ENCODE measurements around the gene GOSR2. TPM values are rescaled to one million over a fixed set of nuclear protein-coding genes. Genes with fewer than 3 reads are reported as not detected.
"Not testable (repeated sequence)": the region's sequence is repeated elsewhere in the genome, so short reads cannot be mapped to it uniquely, and the experiment has no call there.

The GOSR2 gene
- total RNA-seq, 1 experiment from 2014 or later, result 59.1 TPM

- H3K79me2 ChIP-seq (ENCODE audit: low read length), result no peaks in the 10 kb centered on the region
- H4K20me1 ChIP-seq (ENCODE audit: insufficient read depth, low read depth, low read length), result peaks cover 5% of the 10 kb centered on the region; the same call in 1 of the 2 replicates
- no peak overlapping the region for H3K4me2 ChIP-seq (ENCODE audit: low read depth, low read length, poor library complexity, severe bottlenecking)
- H3K27ac ChIP-seq (ENCODE audit: low read length), result no peak overlapping the region
- H3K27me3 ChIP-seq (ENCODE audit: low read length), result no peaks in the 10 kb centered on the region
- no peaks in the 10 kb centered on the region for H3K36me3 ChIP-seq (ENCODE audit: insufficient read depth, low read length)
- no peaks in the 10 kb centered on the region for H3K9me3 ChIP-seq (ENCODE audit: low read length)
- no peak for DNase-seq
- H3K4me3 ChIP-seq (ENCODE audit: low read length), result no peak overlapping the region
- H2AFZ ChIP-seq (ENCODE audit: low read length), result no peak overlapping the region
- H3K4me1 ChIP-seq (ENCODE audit: low read length), result no peaks in the 10 kb centered on the region
- no peaks in the 10 kb centered on the region for H3K9me2 ChIP-seq (replicated peaks; ENCODE audit: insufficient read depth, low read length)
- no peak overlapping the region for H3K9ac ChIP-seq (ENCODE audit: low read length)
Observed at GRCh38 chr17:46950997-46951621, 28.1 kb downstream of the GOSR2 start.

GRCh38 chr17:46951706-46952105 is 28.7 kb downstream of the GOSR2 start:
- no peaks in the 10 kb centered on the region for H3K79me2 ChIP-seq (ENCODE audit: low read length)
- H3K27ac ChIP-seq (ENCODE audit: low read length), result no peak overlapping the region
- H3K4me1 ChIP-seq (ENCODE audit: low read length), result no peaks in the 10 kb centered on the region
- H4K20me1 ChIP-seq (ENCODE audit: insufficient read depth, low read depth, low read length), result peaks cover 5% of the 10 kb centered on the region; the same call in 1 of the 2 replicates
- no peaks in the 10 kb centered on the region for H3K9me2 ChIP-seq (replicated peaks; ENCODE audit: insufficient read depth, low read length)
- no peak overlapping the region for H2AFZ ChIP-seq (ENCODE audit: low read length)
- no peaks in the 10 kb centered on the region for H3K27me3 ChIP-seq (ENCODE audit: low read length)
- DNase-seq, result no peak
- no peaks in the 10 kb centered on the region for H3K36me3 ChIP-seq (ENCODE audit: insufficient read depth, low read length)
- H3K9me3 ChIP-seq (ENCODE audit: low read length), result no peaks in the 10 kb centered on the region
- no peak overlapping the region for H3K4me3 ChIP-seq (ENCODE audit: low read length)
- H3K4me2 ChIP-seq (ENCODE audit: low read depth, low read length, poor library complexity, severe bottlenecking), result no peak overlapping the region
- H3K9ac ChIP-seq (ENCODE audit: low read length), result no peak overlapping the region

GRCh38 chr17:46952115-46952514 is 29.2 kb downstream of the GOSR2 start:
- Histone ChIP-seq H2AFZ (ENCODE audit: low read length) (no peak overlapping the region), H3K4me3 (ENCODE audit: low read length) (no peak overlapping the region), H4K20me1 (ENCODE audit: insufficient read depth, low read depth, low read length) (peaks cover 5% of the 10 kb centered on the region; the same call in 1 of the 2 replicates), H3K27ac (ENCODE audit: low read length) (no peak overlapping the region), H3K79me2 (ENCODE audit: low read length) (no peaks in the 10 kb centered on the region), H3K27me3 (ENCODE audit: low read length) (no peaks in the 10 kb centered on the region), H3K4me1 (ENCODE audit: low read length) (no peaks in the 10 kb centered on the region), H3K4me2 (ENCODE audit: low read depth, low read length, poor library complexity, severe bottlenecking) (no peak overlapping the region), H3K9me3 (ENCODE audit: low read length) (no peaks in the 10 kb centered on the region), H3K36me3 (ENCODE audit: insufficient read depth, low read length) (no peaks in the 10 kb centered on the region), H3K9ac (ENCODE audit: low read length) (no peak overlapping the region), H3K9me2 (replicated peaks; ENCODE audit: insufficient read depth, low read length) (no peaks in the 10 kb centered on the region)
- no peak for DNase-seq

GRCh38 chr17:46953191-46953590 is 30.2 kb downstream of the GOSR2 start:
- H4K20me1 ChIP-seq (ENCODE audit: insufficient read depth, low read depth, low read length); H3K27ac ChIP-seq (ENCODE audit: low read length); H2AFZ ChIP-seq (ENCODE audit: low read length); H3K27me3 ChIP-seq (ENCODE audit: low read length); DNase-seq; H3K4me3 ChIP-seq (ENCODE audit: low read length); H3K4me2 ChIP-seq (ENCODE audit: low read depth, low read length, poor library complexity, severe bottlenecking); H3K9me3 ChIP-seq (ENCODE audit: low read length); H3K9ac ChIP-seq (ENCODE audit: low read length); H3K9me2 ChIP-seq (replicated peaks; ENCODE audit: insufficient read depth, low read length); H3K36me3 ChIP-seq (ENCODE audit: insufficient read depth, low read length); H3K4me1 ChIP-seq (ENCODE audit: low read length); H3K79me2 ChIP-seq (ENCODE audit: low read length): not testable (repeated sequence)

- no peak overlapping the region for H3K9ac ChIP-seq (ENCODE audit: low read length)
- no peaks in the 10 kb centered on the region for H3K27me3 ChIP-seq (ENCODE audit: low read length)
- no peak for DNase-seq
- no peaks in the 10 kb centered on the region for H3K79me2 ChIP-seq (ENCODE audit: low read length)
- no peaks in the 10 kb centered on the region for H3K4me1 ChIP-seq (ENCODE audit: low read length)
- H3K36me3 ChIP-seq (ENCODE audit: insufficient read depth, low read length), result no peaks in the 10 kb centered on the region
- H4K20me1 ChIP-seq (ENCODE audit: insufficient read depth, low read depth, low read length), result no peaks in the 10 kb centered on the region
- H3K9me2 ChIP-seq (replicated peaks; ENCODE audit: insufficient read depth, low read length), result no peaks in the 10 kb centered on the region
- no peaks in the 10 kb centered on the region for H3K9me3 ChIP-seq (ENCODE audit: low read length)
- no peak overlapping the region for H3K27ac ChIP-seq (ENCODE audit: low read length)
- no peak overlapping the region for H3K4me3 ChIP-seq (ENCODE audit: low read length)
- H2AFZ ChIP-seq (ENCODE audit: low read length), result no peak overlapping the region
- H3K4me2 ChIP-seq (ENCODE audit: low read depth, low read length, poor library complexity, severe bottlenecking), result no peak overlapping the region
Observed at GRCh38 chr17:46958041-46958591, 35.2 kb downstream of the GOSR2 start.

- Histone ChIP-seq H2AFZ (ENCODE audit: low read length) (no peak overlapping the region), H3K27ac (ENCODE audit: low read length) (no peak overlapping the region), H3K4me1 (ENCODE audit: low read length) (no peaks in the 10 kb centered on the region), H3K79me2 (ENCODE audit: low read length) (no peaks in the 10 kb centered on the region), H4K20me1 (ENCODE audit: insufficient read depth, low read depth, low read length) (no peaks in the 10 kb centered on the region), H3K9ac (ENCODE audit: low read length) (no peak overlapping the region), H3K4me3 (ENCODE audit: low read length) (no peak overlapping the region), H3K9me3 (ENCODE audit: low read length) (no peaks in the 10 kb centered on the region), H3K36me3 (ENCODE audit: insufficient read depth, low read length) (no peaks in the 10 kb centered on the region), H3K27me3 (ENCODE audit: low read length) (no peaks in the 10 kb centered on the region), H3K9me2 (replicated peaks; ENCODE audit: insufficient read depth, low read length) (no peaks in the 10 kb centered on the region), H3K4me2 (ENCODE audit: low read depth, low read length, poor library complexity, severe bottlenecking) (no peak overlapping the region)
- no peak for DNase-seq
Observed at GRCh38 chr17:46960152-46960551, 37.2 kb downstream of the GOSR2 start.

- no peaks in the 10 kb centered on the region for H3K9me2 ChIP-seq (replicated peaks; ENCODE audit: insufficient read depth, low read length)
- H3K4me2 ChIP-seq (ENCODE audit: low read depth, low read length, poor library complexity, severe bottlenecking), result no peak overlapping the region
- H3K9ac ChIP-seq (ENCODE audit: low read length), result no peak overlapping the region
- no peaks in the 10 kb centered on the region for H3K79me2 ChIP-seq (ENCODE audit: low read length)
- H3K4me1 ChIP-seq (ENCODE audit: low read length), result no peaks in the 10 kb centered on the region
- no peak overlapping the region for H3K4me3 ChIP-seq (ENCODE audit: low read length)
- H3K27me3 ChIP-seq (ENCODE audit: low read length), result no peaks in the 10 kb centered on the region
- H4K20me1 ChIP-seq (ENCODE audit: insufficient read depth, low read depth, low read length), result no peaks in the 10 kb centered on the region
- H3K36me3 ChIP-seq (ENCODE audit: insufficient read depth, low read length), result no peaks in the 10 kb centered on the region
- no peak overlapping the region for H3K27ac ChIP-seq (ENCODE audit: low read length)
- no peak overlapping the region for H2AFZ ChIP-seq (ENCODE audit: low read length)
- no peaks in the 10 kb centered on the region for H3K9me3 ChIP-seq (ENCODE audit: low read length)
- DNase-seq, result no peak
Observed at GRCh38 chr17:46962374-46962790, 39.4 kb downstream of the GOSR2 start.

- Histone ChIP-seq H3K79me2 (ENCODE audit: low read length) (no peaks in the 10 kb centered on the region), H3K4me3 (ENCODE audit: low read length) (no peak overlapping the region), H3K27ac (ENCODE audit: low read length) (no peak overlapping the region), H3K9me3 (ENCODE audit: low read length) (no peaks in the 10 kb centered on the region), H3K9ac (ENCODE audit: low read length) (no peak overlapping the region), H4K20me1 (ENCODE audit: insufficient read depth, low read depth, low read length) (no peaks in the 10 kb centered on the region), H3K4me2 (ENCODE audit: low read depth, low read length, poor library complexity, severe bottlenecking) (no peak overlapping the region), H3K27me3 (ENCODE audit: low read length) (no peaks in the 10 kb centered on the region), H3K36me3 (ENCODE audit: insufficient read depth, low read length) (no peaks in the 10 kb centered on the region), H3K4me1 (ENCODE audit: low read length) (no peaks in the 10 kb centered on the region), H3K9me2 (replicated peaks; ENCODE audit: insufficient read depth, low read length) (no peaks in the 10 kb centered on the region), H2AFZ (ENCODE audit: low read length) (no peak overlapping the region)
- DNase-seq, result no peak
Observed at GRCh38 chr17:46963571-46963970, 40.6 kb downstream of the GOSR2 start.

All from Karpas-422 (cell line).